Measurements from ENCODE around the gene RUNX2.

GRCh38 chr6:45606831-45607400 lies 278.8 kb downstream of the RUNX2 start:
- no peak for TF ChIP-seq RXRA (IDR thresholded peaks at IDR 0.05; ENCODE audit: borderline replicate concordance, low read depth)
- no peak for TF ChIP-seq CTCF (IDR thresholded peaks at IDR 0.05)
- TF ChIP-seq EP300 (IDR thresholded peaks at IDR 0.05; ENCODE audit: borderline replicate concordance in 1 of 2, low read depth in 1 of 2, low read length in 1 of 2), result no peak
- no peak for TF ChIP-seq RCOR1 (IDR thresholded peaks at IDR 0.05; ENCODE audit: low read length)
- TF ChIP-seq IRF3 (IDR thresholded peaks at IDR 0.05; ENCODE audit: low read depth, low read length), result no peak
- no peak for TF ChIP-seq POLR2AphosphoS5 (IDR thresholded peaks at IDR 0.05; ENCODE audit: low read depth, low read length)
- TF ChIP-seq FOXM1 (IDR thresholded peaks at IDR 0.05; ENCODE audit: low read depth), result no peak
